Neuron (in vitro differentiated cells): ENCODE results near the gene PEAR1.

Experiments
- H2AFZ ChIP-seq: one replicate; pipeline ENCODE4 v1.6.1; 2013; ENCODE audit warnings: low read depth, mild to moderate bottlenecking, inconsistent platforms, low read length, moderate library complexity
- H3K27me3 ChIP-seq: one replicate; pipeline ENCODE4 v1.6.1; 2013; ENCODE audit warnings: low read length; ENCODE audit not compliant: insufficient read depth
- H3K36me3 ChIP-seq: one replicate; pipeline ENCODE4 v1.6.1; 2013; ENCODE audit warnings: low read length; ENCODE audit not compliant: insufficient read depth
- H3K4me1 ChIP-seq: one replicate; pipeline ENCODE4 v1.6.1; 2013; ENCODE audit warnings: low read length; ENCODE audit not compliant: insufficient read depth
- H3K4me3 ChIP-seq: 2 replicates; pipeline ENCODE4 v1.5.1; 2013; ENCODE audit warnings: mild to moderate bottlenecking, low read length, moderate library complexity
- H3K9me3 ChIP-seq: one replicate; pipeline ENCODE4 v1.6.1; 2013; ENCODE audit warnings: low read length

PEAR1 gene

GRCh38 chr1:156901966-156902915 lies 8.7 kb downstream of the PEAR1 start:
- Histone ChIP-seq H2AFZ (no peak overlapping the region), H3K36me3 (no peaks in the 10 kb centered on the region), H3K4me3 (no peak overlapping the region), H3K27me3 (peaks cover 11% of the 10 kb centered on the region), H3K9me3 (no peaks in the 10 kb centered on the region), H3K4me1 (peaks cover 7% of the 10 kb centered on the region)

- no peak overlapping the region for H2AFZ ChIP-seq
- H3K4me3 ChIP-seq = no peak overlapping the region
These were observed 10.0 kb downstream of the PEAR1 start for GRCh38 chr1:156903328-156904091.

GRCh38 chr1:156904187-156904959 lies 10.9 kb downstream of the PEAR1 start:
- Histone ChIP-seq H3K4me1 (no peaks in the 10 kb centered on the region), H2AFZ (no peak overlapping the region), H3K4me3 (no peak overlapping the region), H3K9me3 (no peaks in the 10 kb centered on the region), H3K27me3 (peaks cover 11% of the 10 kb centered on the region), H3K36me3 (no peaks in the 10 kb centered on the region)

More at GRCh38 chr1:156903328-156904091, 10.0 kb downstream of the PEAR1 start:
- Histone ChIP-seq H3K4me1 (peaks cover 2% of the 10 kb centered on the region), H3K27me3 (peaks cover 11% of the 10 kb centered on the region), H3K36me3 (no peaks in the 10 kb centered on the region), H3K9me3 (no peaks in the 10 kb centered on the region)

- Histone ChIP-seq H2AFZ (no peak overlapping the region), H3K4me3 (no peak overlapping the region), H3K27me3 (peaks cover 11% of the 10 kb centered on the region), H3K36me3 (no peaks in the 10 kb centered on the region), H3K4me1 (no peaks in the 10 kb centered on the region), H3K9me3 (no peaks in the 10 kb centered on the region)
These were observed 11.7 kb downstream of the PEAR1 start for GRCh38 chr1:156905176-156905575.

- H3K27me3 ChIP-seq = peaks cover 11% of the 10 kb centered on the region
- H3K4me1 ChIP-seq = no peaks in the 10 kb centered on the region
- no peaks in the 10 kb centered on the region for H3K9me3 ChIP-seq
- no peak overlapping the region for H3K4me3 ChIP-seq
- H2AFZ ChIP-seq = no peak overlapping the region
- no peaks in the 10 kb centered on the region for H3K36me3 ChIP-seq
These were observed 12.1 kb downstream of the PEAR1 start for GRCh38 chr1:156905651-156906050.

- Histone ChIP-seq H3K4me3 (no peak overlapping the region), H3K36me3 (no peaks in the 10 kb centered on the region), H3K4me1 (no peaks in the 10 kb centered on the region), H3K27me3 (peaks cover 7% of the 10 kb centered on the region), H3K9me3 (no peaks in the 10 kb centered on the region), H2AFZ (no peak overlapping the region)
These were observed 12.8 kb downstream of the PEAR1 start for GRCh38 chr1:156906206-156906906.

GRCh38 chr1:156908541-156908940 lies 15.0 kb downstream of the PEAR1 start:
- Histone ChIP-seq H3K36me3 (no peaks in the 10 kb centered on the region), H2AFZ (no peak overlapping the region), H3K9me3 (no peaks in the 10 kb centered on the region), H3K27me3 (peaks cover 3% of the 10 kb centered on the region), H3K4me1 (no peaks in the 10 kb centered on the region), H3K4me3 (no peak overlapping the region)

- H3K4me1 ChIP-seq = no peaks in the 10 kb centered on the region
- H3K27me3 ChIP-seq = no peaks in the 10 kb centered on the region
- H2AFZ ChIP-seq = no peak overlapping the region
- H3K9me3 ChIP-seq = no peaks in the 10 kb centered on the region
- no peak overlapping the region for H3K4me3 ChIP-seq
- H3K36me3 ChIP-seq = no peaks in the 10 kb centered on the region
These were observed 15.4 kb downstream of the PEAR1 start for GRCh38 chr1:156908955-156909354.

- Histone ChIP-seq H3K27me3 (no peaks in the 10 kb centered on the region), H2AFZ (no peak overlapping the region), H3K4me3 (no peak overlapping the region), H3K36me3 (no peaks in the 10 kb centered on the region), H3K9me3 (no peaks in the 10 kb centered on the region), H3K4me1 (no peaks in the 10 kb centered on the region)
These were observed 16.2 kb downstream of the PEAR1 start for GRCh38 chr1:156909671-156910070.

GRCh38 chr1:156910309-156910782 lies 16.8 kb downstream of the PEAR1 start:
- no peaks in the 10 kb centered on the region for H3K4me1 ChIP-seq
- H2AFZ ChIP-seq = no peak overlapping the region
- H3K4me3 ChIP-seq = no peak overlapping the region
- H3K9me3 ChIP-seq = no peaks in the 10 kb centered on the region
- H3K36me3 ChIP-seq = no peaks in the 10 kb centered on the region
- no peaks in the 10 kb centered on the region for H3K27me3 ChIP-seq

GRCh38 chr1:156911577-156912298 lies 18.2 kb downstream of the PEAR1 start:
- no peak overlapping the region for H2AFZ ChIP-seq
- H3K4me1 ChIP-seq = no peaks in the 10 kb centered on the region
- no peaks in the 10 kb centered on the region for H3K27me3 ChIP-seq
- no peak overlapping the region for H3K4me3 ChIP-seq
- H3K9me3 ChIP-seq = no peaks in the 10 kb centered on the region
- no peaks in the 10 kb centered on the region for H3K36me3 ChIP-seq

- Histone ChIP-seq H3K9me3 (no peaks in the 10 kb centered on the region), H2AFZ (no peak overlapping the region), H3K27me3 (no peaks in the 10 kb centered on the region), H3K4me1 (no peaks in the 10 kb centered on the region), H3K4me3 (no peak overlapping the region), H3K36me3 (no peaks in the 10 kb centered on the region)
These were observed 18.8 kb downstream of the PEAR1 start for GRCh38 chr1:156912310-156912709.
